ENCODE results near the gene IMMP2L. TPM values are rescaled to one million over a fixed set of nuclear protein-coding genes. Genes with fewer than 3 reads are reported as not detected.

The IMMP2L gene
- total and polyA plus RNA-seq, 2 of the 8 experiments (the other 6 are each of a cell fraction or from before 2014, with no cell fraction given): 2.3 to 10.1 TPM

- no peaks in the 10 kb centered on the region for H3K27me3 ChIP-seq (replicated peaks in 1 of 4; ENCODE audit: control insufficient read depth in 3 of 4, extremely low read depth in 1 of 4, insufficient read depth in 3 of 4, low read length in 3 of 4)
- H3K23ac ChIP-seq (ENCODE audit: insufficient read length): no peak overlapping the region
- H2BK15ac ChIP-seq (ENCODE audit: low read length): no peak overlapping the region
- no peak overlapping the region for H4K5ac ChIP-seq (ENCODE audit: insufficient read length, low read depth, low read length)
- no peak overlapping the region for H3K9ac ChIP-seq (replicated peaks in 1 of 4; ENCODE audit: extremely low read depth in 1 of 4, low read depth in 3 of 4, low read length in 3 of 4)
- no peak for FAIRE-seq
- H2AK5ac ChIP-seq (ENCODE audit: low read depth, low read length): 0 out of 2 replicates have a peak overlapping the region, but pooled peaks have one; percentile 9
- no peaks in the 10 kb centered on the region for H3K36me3 ChIP-seq (ENCODE audit: control insufficient read depth in 2 of 4, insufficient read depth in 4 of 4, low read length in 3 of 4)
- CTCF ChIA-PET (ENCODE audit: partially characterized antibody): interaction anchor here (1.0 to 1.4 kb wide), 3 partner anchors 19 to 281 kb away, joined by 3 read pairs; no protein-coding TSS in a partner anchor
- WGBS, 2 experiments (ENCODE audit: extremely low coverage in 1 of 2, insufficient coverage in 1 of 2, insufficient read length in 1 of 2, insufficient replicate concordance in 2 of 2, low coverage in 1 of 2, low lambda C conversion rate in 2 of 2, missing lambda C conversion rate in 1 of 2): 89% methylated on average over 6 of the region's 6 CpGs; no CpG with 5 or more reads in 1 of the 2 experiments
- TF ChIP-seq TEAD4 (IDR thresholded peaks at IDR 0.05; ENCODE audit: low read depth, low read length): no peak
- TF ChIP-seq CTCF (IDR thresholded peaks at IDR 0.05; ENCODE audit: control extremely low read depth in 1 of 3, insufficient read depth in 1 of 3, low read depth in 1 of 3, low read length in 3 of 3): peak in 2 of 3 experiments; percentile 23; a peak in 2 of 4 replicates
- peak; percentile 57 to 69 for TF ChIP-seq RAD21 (IDR thresholded peaks at IDR 0.05 in 1 of 2, conservative IDR thresholded peaks at IDR 0.05 in 1 of 2; ENCODE audit: low read depth in 2 of 2, low read length in 2 of 2)
- H3K79me2 ChIP-seq (ENCODE audit: control insufficient read depth in 1 of 2, insufficient read depth in 2 of 2, low read length in 2 of 2): no peaks in the 10 kb centered on the region; a peak in 1 of 4 replicates
- H4K20me1 ChIP-seq (replicated peaks in 1 of 2; ENCODE audit: control insufficient read depth in 1 of 2, insufficient read depth in 2 of 2, low read length in 2 of 2): no peaks in the 10 kb centered on the region
- POLR2A ChIA-PET (ENCODE audit: partially characterized antibody): no interaction called here
- no peak overlapping the region for H3K27ac ChIP-seq (ENCODE audit: low read depth, low read length)
- no peak overlapping the region for H3K4me2 ChIP-seq (ENCODE audit: insufficient read depth in 1 of 2, low read depth in 2 of 2, low read length in 2 of 2)
- DNase-seq (ENCODE audit: low read depth in 1 of 2, low spot score in 2 of 2): no peak
- no peak overlapping the region for H3K14ac ChIP-seq (ENCODE audit: insufficient read length)
- H3K4ac ChIP-seq (replicated peaks; ENCODE audit: insufficient read length, low read depth, low read length): no peak overlapping the region
- H2AFZ ChIP-seq (ENCODE audit: low read length): 0 out of 2 replicates have a peak overlapping the region, but pooled peaks have one; percentile 66
- no peak overlapping the region for H3K56ac ChIP-seq (replicated peaks; ENCODE audit: insufficient read length, low read depth, low read length)
- H2BK12ac ChIP-seq (ENCODE audit: low read depth, low read length): no peak overlapping the region
- no peaks in the 10 kb centered on the region for H3K9me3 ChIP-seq (ENCODE audit: insufficient read depth in 2 of 2, low read depth in 1 of 2, low read length in 1 of 2)
- peaks cover 0 to 4% (median 3%) of the 10 kb centered on the region in 4 experiments; a peak in 2 of 7 replicates for H3K4me1 ChIP-seq (replicated peaks in 1 of 4; ENCODE audit: control insufficient read depth in 3 of 4, insufficient read depth in 4 of 4, low read length in 3 of 4)
- no peak overlapping the region for H3K4me3 ChIP-seq (ENCODE audit: extremely low read depth in 1 of 4, insufficient read depth in 2 of 4, low read depth in 3 of 4, low read length in 4 of 4)
- H3K18ac ChIP-seq (ENCODE audit: extremely low read depth, low read length): peak overlapping the region; percentile 24; the same call in 1 of the 2 replicates
- no peak overlapping the region for H4K8ac ChIP-seq (ENCODE audit: extremely low read depth, insufficient read depth, low read length)
- no peak overlapping the region for H2BK120ac ChIP-seq (replicated peaks; ENCODE audit: low read depth, low read length)
- no peaks in the 10 kb centered on the region for H3K23me2 ChIP-seq (ENCODE audit: low read depth, low read length)
- 0 out of 2 replicates have a peak overlapping the region, but pooled peaks have one; percentile 37 for H2BK20ac ChIP-seq (ENCODE audit: low read length)
- no peak overlapping the region; the same call in 1 of the 2 replicates for H2BK5ac ChIP-seq (ENCODE audit: low read depth, low read length)
- H3K79me1 ChIP-seq (ENCODE audit: low read depth, low read length): no peaks in the 10 kb centered on the region
- H4K91ac ChIP-seq (replicated peaks; ENCODE audit: insufficient read length, low read length): no peak overlapping the region
Observed at GRCh38 chr7:110870926-110871325, 691.4 kb downstream of the IMMP2L start.

Measured in H1 (cell line).